HG02970 (cell line): ENCODE data around the gene TTYH2.

ENCODE experiments used
- ATAC-seq: cut with Tn5 transposase; IDR thresholded peaks from one replicate; pipeline ENCODE4 v1.9.1; 2021; ENCODE audit warnings: mild to moderate bottlenecking, moderate library complexity, moderate number of reproducible peaks; ENCODE audit not compliant: unreplicated experiment, low FRiP score

Gene TTYH2

GRCh38 chr17:74213861-74214391 is 555 bp downstream of the TTYH2 start:
- ATAC-seq: no peak

- no peak for ATAC-seq
These were observed 1.3 kb downstream of the TTYH2 start for GRCh38 chr17:74214484-74215341.

GRCh38 chr17:74215342-74215727 is 2.0 kb downstream of the TTYH2 start:
- no peak for ATAC-seq

- no peak for ATAC-seq
These were observed 3.1 kb downstream of the TTYH2 start for GRCh38 chr17:74216505-74216904.

GRCh38 chr17:74217037-74217730 is 3.8 kb downstream of the TTYH2 start:
- no peak for ATAC-seq

- no peak for ATAC-seq
These were observed 4.5 kb downstream of the TTYH2 start for GRCh38 chr17:74217888-74218287.

GRCh38 chr17:74218436-74218835 is 5.1 kb downstream of the TTYH2 start:
- ATAC-seq: no peak

- ATAC-seq: no peak
These were observed 6.3 kb downstream of the TTYH2 start for GRCh38 chr17:74219576-74220133.

- ATAC-seq: no peak
These were observed 6.8 kb downstream of the TTYH2 start for GRCh38 chr17:74220219-74220618.

GRCh38 chr17:74220946-74221818 is 7.8 kb downstream of the TTYH2 start:
- ATAC-seq: no peak

GRCh38 chr17:74222399-74222798 is 9.0 kb downstream of the TTYH2 start:
- ATAC-seq: no peak

GRCh38 chr17:74223901-74224300 is 10.5 kb downstream of the TTYH2 start:
- ATAC-seq: no peak

GRCh38 chr17:74224959-74225725 is 11.8 kb downstream of the TTYH2 start:
- ATAC-seq: no peak

GRCh38 chr17:74226252-74226651 is 12.9 kb downstream of the TTYH2 start:
- ATAC-seq: no peak

GRCh38 chr17:74227271-74228080 is 14.1 kb downstream of the TTYH2 start:
- no peak for ATAC-seq

- ATAC-seq: no peak
These were observed 15.1 kb downstream of the TTYH2 start for GRCh38 chr17:74228306-74228978.

- no peak for ATAC-seq
These were observed 17.5 kb downstream of the TTYH2 start for GRCh38 chr17:74230896-74231295.
